Bronchus fibroblast of lung (primary cell): ENCODE measurements around the gene GRK5. TPM values are rescaled to one million over a fixed set of nuclear protein-coding genes. Genes with fewer than 3 reads are reported as not detected.

ENCODE experiments used
- total RNA-seq: library from RNA; depleted of rRNA; stranded (reverse); fragments of >200 nt; gene quantifications from 2 replicates; pipeline ENCODE4 v1.2.3, GENCODE V29; 2015

Gene GRK5
- total RNA-seq = 5.2 and 7.0 TPM in 2 replicates

DNA sequence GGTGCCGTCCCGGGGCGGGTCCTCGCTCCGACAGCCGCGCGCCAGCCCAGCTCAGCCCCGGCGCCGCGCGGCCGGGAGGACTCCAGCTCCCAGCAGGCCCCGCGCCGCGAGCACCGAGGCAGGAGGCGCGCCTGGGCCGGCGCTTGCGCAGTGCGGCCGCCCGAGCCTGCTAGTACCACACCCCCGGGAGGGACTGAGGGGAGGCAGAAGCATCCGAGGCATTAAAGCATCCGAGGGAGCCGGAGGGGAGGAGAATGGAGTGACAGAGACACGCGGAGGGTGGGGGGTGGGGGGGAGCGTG, at the start of gene GRK5:
TSS of gene GRK5 (plus strand) at position 206 of the 301 bp plus-strand sequence. CDS start 347 bp downstream, outside the sequence.

DNA sequence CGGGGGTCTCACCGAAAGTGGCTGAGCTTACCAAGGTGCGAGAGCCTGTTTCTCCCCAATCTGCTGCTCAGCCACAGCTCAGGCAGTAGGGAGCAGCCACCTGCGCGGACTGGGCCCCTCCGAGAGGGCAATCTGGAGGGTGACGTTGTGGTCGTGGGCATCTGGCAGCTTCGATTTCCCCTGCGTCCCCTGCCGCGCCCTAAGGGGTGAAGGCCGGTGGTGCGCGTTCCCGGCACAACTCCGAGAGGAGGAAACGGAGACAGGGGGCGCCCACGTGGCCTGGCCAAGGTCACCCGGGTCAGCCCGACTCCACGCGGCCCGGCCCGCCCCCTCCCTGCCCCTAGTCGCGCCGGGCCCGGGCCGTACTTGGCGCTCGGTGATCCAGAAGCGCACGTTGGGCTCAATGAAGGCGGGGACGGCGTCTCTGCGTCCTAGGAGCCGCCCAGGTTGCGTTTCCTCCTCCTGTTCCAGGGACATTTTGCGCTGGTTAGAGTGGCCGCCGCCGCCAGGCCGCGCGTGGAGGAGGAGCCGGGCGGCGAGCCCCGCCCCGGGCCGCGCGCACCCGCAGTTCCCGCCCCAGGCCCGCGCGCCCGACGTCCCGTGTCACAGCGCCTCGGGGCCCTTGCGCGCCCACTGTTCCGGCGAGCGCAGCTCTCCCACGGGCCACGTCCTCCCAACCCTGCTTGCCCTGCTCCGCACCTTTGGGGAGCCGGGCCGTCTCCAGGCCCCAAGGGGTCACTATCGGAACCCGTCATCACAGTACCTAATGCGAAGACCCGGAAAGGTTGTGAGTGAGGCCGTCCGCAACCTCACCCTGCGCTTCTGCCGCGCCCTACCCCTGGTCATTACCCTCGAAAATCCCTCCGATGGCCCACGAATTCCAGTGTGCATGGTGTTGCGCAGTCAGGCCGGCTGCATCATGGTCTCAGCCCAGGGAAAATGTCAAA, 41.9 kb upstream of the GRK5 start, which contains the start of gene SFXN4:
TSS of gene SFXN4 (minus strand) at position 544 of the 947 bp plus-strand sequence. CDS start at position 477, 67 bp downstream.

DNA sequence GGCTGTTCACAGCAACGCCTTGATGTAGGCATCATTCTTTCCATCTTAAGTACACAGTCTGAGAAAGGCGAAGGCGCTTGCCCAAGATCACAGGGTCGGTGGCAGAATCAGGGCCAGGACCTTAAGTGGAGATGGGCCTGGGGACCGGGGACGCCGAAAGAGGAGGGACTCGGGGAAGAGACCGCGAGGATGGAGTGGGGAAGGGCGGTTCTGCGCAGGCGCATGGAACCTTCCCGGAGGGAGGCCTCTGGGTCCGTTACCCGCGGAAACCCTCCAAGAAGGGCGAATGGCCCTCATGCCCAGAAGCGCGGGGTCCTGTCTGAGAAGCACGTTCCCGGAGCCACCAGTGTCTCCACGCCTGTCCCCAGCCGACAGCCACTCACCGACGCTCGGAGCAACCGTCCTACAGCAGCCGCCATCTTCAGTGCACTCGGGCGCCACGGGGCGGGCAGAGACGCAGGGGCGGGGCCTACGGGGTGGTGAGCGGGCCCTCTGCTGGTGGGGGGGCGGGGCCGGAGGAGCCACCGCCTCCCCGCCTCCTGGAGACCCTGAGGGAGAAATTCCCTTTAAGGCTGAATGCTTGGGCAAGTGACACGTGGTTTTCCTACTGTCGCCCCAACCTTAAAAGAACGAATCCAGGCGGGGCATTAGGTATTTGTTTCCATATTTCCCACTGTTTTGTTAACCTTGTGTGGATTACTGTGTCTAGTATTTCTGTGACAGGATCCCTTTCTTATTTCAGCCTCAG, 28.8 kb upstream of the GRK5 start, which contains the start of gene PRDX3:
TSS of gene PRDX3 (minus strand) at position 441 of the 748 bp plus-strand sequence. CDS start at position 419, 22 bp downstream.

Other genes with a start within 250 kb of the GRK5 start
- 0.17 and 0.59 TPM in 2 replicates for gene NANOS1, start 177.9 kb upstream of the GRK5 start, total RNA-seq
- gene EIF3A, start 126.8 kb upstream of the GRK5 start, total RNA-seq = 61.2 and 70.8 TPM in 2 replicates
- 43.1 and 43.5 TPM in 2 replicates for gene DENND10, start 103.5 kb upstream of the GRK5 start, total RNA-seq
- gene SFXN4, start 41.9 kb upstream of the GRK5 start, total RNA-seq = 17.0 and 18.1 TPM in 2 replicates
- 168 and 183 TPM in 2 replicates for gene PRDX3, start 28.8 kb upstream of the GRK5 start, total RNA-seq